Endothelial cell of umbilical vein (primary cell): ENCODE data around the gene NCS1. TPM values are rescaled to one million over a fixed set of nuclear protein-coding genes. Genes with fewer than 3 reads are reported as not detected.

ENCODE experiments used
- BruUV-seq: library from RNA; stranded (reverse); fragments of 400-500 nt; replicated peaks from 2 replicates; lab custom pipeline; 2021; lab: Mats Ljungman, UMichigan
- CTCF ChIA-PET: fragments of 300-600, 350-600 bp; sonication (Branson Sonifier 250); formaldehyde crosslinking; loops from one replicate; lab custom pipeline; 2021; ENCODE audit warnings: antibody characterized with exemption, inconsistent platforms; lab: Charles Lee
- POLR2A ChIA-PET: fragments of 300-600, 350-600 bp; sonication (Branson Sonifier 250); formaldehyde crosslinking; loops from one replicate; lab custom pipeline; 2021; ENCODE audit warnings: antibody characterized with exemption, inconsistent platforms; lab: Charles Lee
- DNase-seq: peaks from one replicate; pipeline ENCODE4 v3.0.0-alpha.2; 2011; ENCODE audit warnings: low read depth, low spot score
- FAIRE-seq: peaks from 2 replicates; lab custom pipeline; 2011; peaks lifted over from hg19 to GRCh38; lab: Jason Lieb, UNC
- H2AFZ ChIP-seq: 2 replicates; pipeline ENCODE4 v1.6.0; 2012; ENCODE audit warnings: low read depth, low read length, control low read depth, inconsistent platforms
- H3K27ac ChIP-seq: 2 replicates; pipeline ENCODE4 v1.5.1; 2011; ENCODE audit warnings: low read depth, mild to moderate bottlenecking, control low read depth, low read length, moderate library complexity; ENCODE audit not compliant: insufficient read depth
- H3K27me3 ChIP-seq, 2 experiments: 2 replicates each; pipeline versions ENCODE4 v1.6.0 to v1.6.1; 2011; ENCODE audit warnings: low read length in 2 of 2, mixed read lengths in 1 of 2; ENCODE audit not compliant: control insufficient read depth in 2 of 2, insufficient read depth in 2 of 2
- H3K36me3 ChIP-seq, 2 experiments: 2 replicates in 1 of 2; 3 replicates in 1 of 2; pipeline ENCODE4 v1.5.1; 2011; ENCODE audit warnings: low read length in 2 of 2, mild to moderate bottlenecking in 1 of 2, moderate library complexity in 1 of 2; ENCODE audit not compliant: control insufficient read depth in 2 of 2, insufficient read depth in 2 of 2; ENCODE audit errors: extremely low read depth in 1 of 2
- H3K4me1 ChIP-seq: 3 replicates; pipeline ENCODE4 v1.5.1; 2011; ENCODE audit warnings: mild to moderate bottlenecking, low read length; ENCODE audit not compliant: control insufficient read depth, insufficient read depth; ENCODE audit errors: extremely low read depth
- H3K4me2 ChIP-seq: 2 replicates; pipeline ENCODE4 v1.6.1; 2011; ENCODE audit warnings: low read length, control low read depth, mixed read lengths; ENCODE audit not compliant: insufficient read depth
- H3K4me3 ChIP-seq, 3 experiments: fragments of 200-600 bp in 1 of 3; sonication (generic), shearing (Covaris generic) in 1 of 3; replicated peaks in 1 of 3; 2 replicates each; pipeline ENCODE4 v1.5.1; 2011 to 2016; ENCODE audit warnings: control low read depth in 3 of 3, low read length in 3 of 3, mild to moderate bottlenecking in 2 of 3, inconsistent platforms in 1 of 3, low read depth in 1 of 3, moderate library complexity in 1 of 3; ENCODE audit not compliant: insufficient read depth in 1 of 3
- H3K79me2 ChIP-seq: 2 replicates; pipeline ENCODE4 v1.6.0; 2012; ENCODE audit warnings: low read length, inconsistent platforms; ENCODE audit not compliant: control insufficient read depth, insufficient read depth
- H3K9ac ChIP-seq: replicated peaks from 2 replicates; pipeline ENCODE3; 2011; ENCODE audit warnings: low read length, control low read depth; ENCODE audit not compliant: insufficient read depth; ENCODE audit errors: extremely low read depth
- H3K9me1 ChIP-seq: replicated peaks from 3 replicates; pipeline ENCODE4 v1.6.0; 2011; ENCODE audit warnings: mild to moderate bottlenecking, low read length; ENCODE audit not compliant: control insufficient read depth, insufficient read depth; ENCODE audit errors: extremely low read depth
- H3K9me3 ChIP-seq: replicated peaks from 2 replicates; pipeline ENCODE4 v1.5.1; 2012; ENCODE audit warnings: low read length, inconsistent platforms; ENCODE audit not compliant: control insufficient read depth, insufficient read depth
- H4K20me1 ChIP-seq: replicated peaks from 2 replicates; pipeline ENCODE3; 2011; ENCODE audit warnings: mild to moderate bottlenecking, low read length; ENCODE audit not compliant: control insufficient read depth, insufficient read depth; ENCODE audit errors: extremely low read depth
- EZH2 ChIP-seq: IDR thresholded peaks from 2 replicates; pipeline ENCODE4 v1.6.1; 2012; ENCODE audit warnings: borderline replicate concordance, low read depth, mild to moderate bottlenecking, moderate library complexity, low read length, inconsistent platforms; ENCODE audit not compliant: severe bottlenecking
- FOS ChIP-seq: IDR thresholded peaks from 2 replicates; pipeline ENCODE4 v1.6.1; 2011; ENCODE audit warnings: mild to moderate bottlenecking, low read length, moderate library complexity, borderline replicate concordance; ENCODE audit not compliant: insufficient read depth
- GATA2 ChIP-seq: IDR thresholded peaks from 2 replicates; pipeline ENCODE4 v1.7.0; 2011; ENCODE audit warnings: low read depth, mild to moderate bottlenecking, moderate library complexity, mixed read lengths, low read length; ENCODE audit not compliant: insufficient read length, insufficient read depth
- JUN ChIP-seq: IDR thresholded peaks from 2 replicates; pipeline ENCODE4 v1.6.1; 2011; ENCODE audit warnings: borderline replicate concordance, low read depth; ENCODE audit not compliant: insufficient read length, insufficient read depth
- MYC ChIP-seq: IDR thresholded peaks from one replicate; pipeline ENCODE4 v1.6.1; 2011; ENCODE audit warnings: mild to moderate bottlenecking, low read depth, low read length
- POLR2A ChIP-seq: IDR thresholded peaks from 2 replicates; pipeline ENCODE4 v1.6.1; 2012; ENCODE audit warnings: low read depth, mild to moderate bottlenecking, control low read depth, low read length
- POLR2AphosphoS5 ChIP-seq: IDR thresholded peaks from 2 replicates; pipeline ENCODE4 v1.6.1; 2012; ENCODE audit warnings: low read depth, mild to moderate bottlenecking, control low read depth, low read length, moderate library complexity; ENCODE audit not compliant: insufficient read depth
- dilution Hi-C: fragments of 300-500 bp; cut with MboI; formaldehyde crosslinking; loops from one replicate; pipeline ENCODE4 v1.15.0; 2019; ENCODE audit warnings: low sequenced_read_pairs; ENCODE audit not compliant: extremely low pct_ligation_motif_present
- intact Hi-C: fragments of 100-400 bp; cut with micrococcal nuclease; formaldehyde crosslinking; loops from one replicate; pipeline ENCODE4 v1.10.0; 2022
- polyA plus RNA-seq, 4 experiments: library from polyadenylated mRNA; depleted of rRNA in 3 of 4; stranded (reverse) in 3 of 4; unstranded in 1 of 4; fragments of >200 nt; gene quantifications; 2 replicates each; pipeline versions ENCODE4 v1.2.1 to v1.2.3, GENCODE V29; 2011 to 2012; ENCODE audit warnings: missing spikeins in 1 of 4
- total RNA-seq: library from RNA; stranded (reverse); gene quantifications from 2 replicates; pipeline ENCODE4 v1.2.3, GENCODE V29; 2021
- TF ChIP-seq, protein P1 (sequence below), 2 donors: IDR thresholded peaks; 1 replicate in 1 of 2; 2 replicates in 1 of 2; pipeline ENCODE4 v1.5.1; 2011; ENCODE audit warnings: low read length in 2 of 2, mild to moderate bottlenecking in 2 of 2, moderate library complexity in 2 of 2, control low read depth in 1 of 2, inconsistent platforms in 1 of 2, low read depth in 1 of 2; ENCODE audit not compliant: insufficient read depth in 1 of 2; ENCODE audit errors: extremely low read depth in 1 of 2

The NCS1 gene
- total and polyA plus RNA-seq, 2 donors (not counting 3 experiments of a cell fraction or from before 2014, with no cell fraction given), result 53.6 to 77.4 TPM

GRCh38 chr9:130205912-130206311, 33.7 kb downstream of the NCS1 start:
- dilution Hi-C loops, result no loop called here
- no peaks in the 10 kb centered on the region for H3K36me3 ChIP-seq

DNA sequence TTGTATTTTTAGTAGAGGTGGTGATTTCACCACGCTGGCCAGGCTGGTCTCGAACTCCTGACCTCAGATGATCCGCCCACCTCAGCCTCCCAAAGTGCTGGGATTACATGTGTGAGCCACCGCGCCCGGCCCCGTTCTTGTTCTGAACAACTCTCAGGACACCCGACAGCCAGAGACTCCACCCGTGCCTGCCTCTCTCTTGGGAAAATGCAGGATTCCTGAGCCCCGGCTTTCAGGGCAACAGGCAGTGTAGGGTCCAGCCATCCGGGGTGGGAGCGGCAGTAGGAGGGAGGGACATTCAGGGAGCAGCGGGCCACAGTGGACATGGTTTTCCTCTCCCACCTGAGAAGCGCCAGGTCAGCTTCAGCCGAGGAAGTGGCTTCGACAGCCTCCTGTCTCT, 34.4 kb downstream of the NCS1 start:
- CTCF ChIA-PET, result no interaction called here

More at GRCh38 chr9:130205912-130206311, 33.7 kb downstream of the NCS1 start:
- no peak overlapping the region for H3K4me2 ChIP-seq
- no peaks in the 10 kb centered on the region for H4K20me1 ChIP-seq
- FAIRE-seq (no peak), DNase-seq (no peak)
- BruUV-seq, result no TSS peak
- intact Hi-C loops, result no loop called here
- no peaks in the 10 kb centered on the region for H3K4me1 ChIP-seq
- H3K9me3 ChIP-seq, result no peaks in the 10 kb centered on the region
- TF ChIP-seq GATA2 (no peak), MYC (no peak)
- POLR2A ChIA-PET, result interaction anchor here (0.6 kb wide), 1 partner anchor 52 kb away, joined by 3 read pairs; no protein-coding TSS in a partner anchor
- H3K27me3 ChIP-seq, result no peaks in the 10 kb centered on the region
- CTCF ChIA-PET, result no interaction called here
- H3K4me3 ChIP-seq, result no peak overlapping the region
- H3K79me2 ChIP-seq, result no peaks in the 10 kb centered on the region
- H2AFZ ChIP-seq, result no peak overlapping the region
- no peak overlapping the region for H3K27ac ChIP-seq
- no peak overlapping the region for H3K9ac ChIP-seq
- H3K9me1 ChIP-seq, result no peaks in the 10 kb centered on the region

More for the DNA sequence above, 34.4 kb downstream of the NCS1 start:
- no TSS peak for BruUV-seq
- dilution Hi-C loops, result no loop called here
- Histone ChIP-seq H2AFZ (no peak overlapping the region), H3K9me1 (no peaks in the 10 kb centered on the region), H3K27me3 (no peaks in the 10 kb centered on the region), H3K9me3 (no peaks in the 10 kb centered on the region), H3K4me1 (no peaks in the 10 kb centered on the region), H3K4me2 (no peak overlapping the region), H3K79me2 (no peaks in the 10 kb centered on the region), H3K27ac (no peak overlapping the region), H3K36me3 (no peaks in the 10 kb centered on the region), H3K9ac (no peak overlapping the region), H3K4me3 (no peak overlapping the region), H4K20me1 (no peaks in the 10 kb centered on the region)
- no peak for FAIRE-seq
- intact Hi-C loops, result no loop called here
- no peak for DNase-seq
- TF ChIP-seq FOS (no peak), JUN (no peak), EZH2 (no peak), POLR2A (no peak), POLR2AphosphoS5 (no peak), GATA2 (no peak), MYC (no peak)
- TF ChIP-seq, protein P1, sequence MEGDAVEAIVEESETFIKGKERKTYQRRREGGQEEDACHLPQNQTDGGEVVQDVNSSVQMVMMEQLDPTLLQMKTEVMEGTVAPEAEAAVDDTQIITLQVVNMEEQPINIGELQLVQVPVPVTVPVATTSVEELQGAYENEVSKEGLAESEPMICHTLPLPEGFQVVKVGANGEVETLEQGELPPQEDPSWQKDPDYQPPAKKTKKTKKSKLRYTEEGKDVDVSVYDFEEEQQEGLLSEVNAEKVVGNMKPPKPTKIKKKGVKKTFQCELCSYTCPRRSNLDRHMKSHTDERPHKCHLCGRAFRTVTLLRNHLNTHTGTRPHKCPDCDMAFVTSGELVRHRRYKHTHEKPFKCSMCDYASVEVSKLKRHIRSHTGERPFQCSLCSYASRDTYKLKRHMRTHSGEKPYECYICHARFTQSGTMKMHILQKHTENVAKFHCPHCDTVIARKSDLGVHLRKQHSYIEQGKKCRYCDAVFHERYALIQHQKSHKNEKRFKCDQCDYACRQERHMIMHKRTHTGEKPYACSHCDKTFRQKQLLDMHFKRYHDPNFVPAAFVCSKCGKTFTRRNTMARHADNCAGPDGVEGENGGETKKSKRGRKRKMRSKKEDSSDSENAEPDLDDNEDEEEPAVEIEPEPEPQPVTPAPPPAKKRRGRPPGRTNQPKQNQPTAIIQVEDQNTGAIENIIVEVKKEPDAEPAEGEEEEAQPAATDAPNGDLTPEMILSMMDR (IDR thresholded peaks at IDR 0.05; ENCODE audit: extremely low read depth in 1 of 2, insufficient read depth in 1 of 2, low read depth in 1 of 2, low read length in 2 of 2), result no peak
- POLR2A ChIA-PET, result no interaction called here
